HEK293 (cell line): ENCODE measurements around the gene CENATAC.

Source experiments
- CTCF ChIA-PET: fragments of 350-600 bp; formaldehyde crosslinking; extraction: SDS; loops from one replicate; lab custom pipeline; 2021; ENCODE audit warnings: antibody characterized with exemption; lab: Yijun Ruan, JAX
- POLR2A ChIA-PET: fragments of 300-600 bp; formaldehyde crosslinking; extraction: SDS; loops from one replicate; lab custom pipeline; 2020; ENCODE audit warnings: antibody characterized with exemption, inconsistent platforms; lab: Yijun Ruan, JAX
- H3K27ac ChIP-seq: fragments of 200-500 bp; sonication (Bioruptor generic); 2 replicates; pipeline ENCODE4 v1.5.1; 2014; ENCODE audit warnings: low read depth, low read length, control low read depth, inconsistent platforms; ENCODE audit errors: extremely low read depth
- H3K36me3 ChIP-seq, 2 experiments: fragments of 200-500 bp in 1 of 2; sonication (Bioruptor generic) in 1 of 2; 1 replicate in 1 of 2; 2 replicates in 1 of 2; pipeline ENCODE4 v1.5.1; 2014 to 2017; ENCODE audit warnings: inconsistent platforms in 2 of 2, low read length in 2 of 2; ENCODE audit not compliant: control insufficient read depth in 2 of 2, insufficient read depth in 1 of 2
- H3K4me1 ChIP-seq: fragments of 200-500 bp; sonication (Bioruptor generic); 2 replicates; pipeline ENCODE4 v1.5.1; 2014; ENCODE audit warnings: mild to moderate bottlenecking, low read length, inconsistent platforms; ENCODE audit not compliant: control insufficient read depth, insufficient read depth
- H3K4me3 ChIP-seq: 2 replicates; pipeline ENCODE4 v1.5.1; 2011; ENCODE audit warnings: low read depth, mild to moderate bottlenecking, control low read depth, low read length, moderate library complexity
- H3K9me3 ChIP-seq: fragments of 200-500 bp; sonication (Bioruptor generic); 2 replicates; pipeline ENCODE4 v1.5.1; 2014; ENCODE audit warnings: low read depth, low read length, inconsistent platforms; ENCODE audit not compliant: control insufficient read depth, insufficient read depth
- FEZF1 ChIP-seq: fragments of 450-650 bp; formaldehyde crosslinking; IDR thresholded peaks from 2 replicates; pipeline ENCODE4 v1.5.1; 2016; ENCODE audit warnings: missing biosample characterization, missing genetic modification characterization
- GLIS1 ChIP-seq: fragments of 450-650 bp; formaldehyde crosslinking; IDR thresholded peaks from 2 replicates; pipeline ENCODE4 v1.5.1; 2016; ENCODE audit warnings: missing biosample characterization, missing genetic modification characterization
- KLF1 ChIP-seq: fragments of 450-650 bp; formaldehyde crosslinking; IDR thresholded peaks from 2 replicates; pipeline ENCODE4 v1.5.1; 2016; ENCODE audit warnings: missing biosample characterization, missing genetic modification characterization
- OSR2 ChIP-seq: fragments of 450-650 bp; formaldehyde crosslinking; IDR thresholded peaks from 2 replicates; pipeline ENCODE4 v1.5.1; 2016; ENCODE audit warnings: missing biosample characterization, missing genetic modification characterization
- SCRT2 ChIP-seq: fragments of 450-650 bp; formaldehyde crosslinking; IDR thresholded peaks from 2 replicates; pipeline ENCODE4 v1.5.1; 2016; ENCODE audit warnings: missing biosample characterization, missing genetic modification characterization
- SP7 ChIP-seq: fragments of 450-650 bp; formaldehyde crosslinking; IDR thresholded peaks from 2 replicates; pipeline ENCODE4 v1.5.1; 2016; ENCODE audit warnings: missing biosample characterization, missing genetic modification characterization
- TSHZ1 ChIP-seq: fragments of 450-650 bp; formaldehyde crosslinking; IDR thresholded peaks from 2 replicates; pipeline ENCODE4 v1.5.1; 2016; ENCODE audit warnings: missing biosample characterization, missing genetic modification characterization, borderline replicate concordance
- ZBTB44 ChIP-seq: fragments of 450-650 bp; IDR thresholded peaks from 2 replicates; pipeline ENCODE4 v1.5.1; 2018; ENCODE audit warnings: missing biosample characterization, mild to moderate bottlenecking, missing genetic modification characterization
- ZFP41 ChIP-seq: fragments of 450-650 bp; formaldehyde crosslinking; IDR thresholded peaks from 2 replicates; pipeline ENCODE4 v1.5.1; 2016; ENCODE audit warnings: missing biosample characterization, missing genetic modification characterization, borderline replicate concordance
- ZIC2 ChIP-seq: fragments of 450-650 bp; formaldehyde crosslinking; IDR thresholded peaks from 2 replicates; pipeline ENCODE4 v1.5.1; 2016; ENCODE audit warnings: missing biosample characterization, missing genetic modification characterization
- ZNF155 ChIP-seq: fragments of 450-650 bp; formaldehyde crosslinking; IDR thresholded peaks from 2 replicates; pipeline ENCODE4 v1.5.1; 2016; ENCODE audit warnings: missing biosample characterization, missing genetic modification characterization
- ZNF280C ChIP-seq: fragments of 450-650 bp; formaldehyde crosslinking; IDR thresholded peaks from 2 replicates; pipeline ENCODE4 v1.5.1; 2016; ENCODE audit warnings: missing biosample characterization, missing genetic modification characterization
- ZNF341 ChIP-seq: fragments of 450-650 bp; formaldehyde crosslinking; IDR thresholded peaks from 2 replicates; pipeline ENCODE4; 2016; ENCODE audit warnings: low read depth, missing biosample characterization, missing genetic modification characterization
- ZNF416 ChIP-seq: fragments of 450-650 bp; formaldehyde crosslinking; IDR thresholded peaks from 2 replicates; pipeline ENCODE4 v1.5.1; 2016; ENCODE audit warnings: missing biosample characterization, missing genetic modification characterization
- ZNF423 ChIP-seq: fragments of 450-650 bp; formaldehyde crosslinking; IDR thresholded peaks from 2 replicates; pipeline ENCODE4 v1.5.1; 2016; ENCODE audit warnings: missing biosample characterization, missing genetic modification characterization
- ZNF513 ChIP-seq: fragments of 450-650 bp; IDR thresholded peaks from 2 replicates; pipeline ENCODE4 v1.5.1; 2018; ENCODE audit warnings: missing biosample characterization, missing genetic modification characterization
- ZNF580 ChIP-seq: fragments of 450-650 bp; formaldehyde crosslinking; IDR thresholded peaks from 2 replicates; pipeline ENCODE4 v1.5.1; 2016; ENCODE audit warnings: missing biosample characterization, missing genetic modification characterization
- ZNF623 ChIP-seq: fragments of 450-650 bp; formaldehyde crosslinking; IDR thresholded peaks from 2 replicates; pipeline ENCODE4 v1.5.1; 2016; ENCODE audit warnings: missing biosample characterization, missing genetic modification characterization
- ZNF701 ChIP-seq: fragments of 450-650 bp; formaldehyde crosslinking; IDR thresholded peaks from 2 replicates; pipeline ENCODE4 v1.5.1; 2016; ENCODE audit warnings: missing biosample characterization, missing genetic modification characterization
- ZNF837 ChIP-seq: fragments of 450-650 bp; formaldehyde crosslinking; IDR thresholded peaks from 2 replicates; pipeline ENCODE4 v1.5.1; 2016; ENCODE audit warnings: missing biosample characterization, missing genetic modification characterization
- ZSCAN23 ChIP-seq: fragments of 450-650 bp; formaldehyde crosslinking; IDR thresholded peaks from 2 replicates; pipeline ENCODE4 v1.5.1; 2016; ENCODE audit warnings: missing biosample characterization, missing genetic modification characterization

CENATAC gene

GRCh38 chr11:119021631-119022030, 23.7 kb downstream of the CENATAC start (continued):
- no peak for TF ChIP-seq ZNF341 (tag by site-specific recombination)
- TF ChIP-seq SCRT2, result no peak

GRCh38 chr11:119023741-119024140, 25.8 kb downstream of the CENATAC start:
- no peaks in the 10 kb centered on the region for H3K4me1 ChIP-seq
- no peak overlapping the region for H3K27ac ChIP-seq
- H3K4me3 ChIP-seq, result no peak overlapping the region
- POLR2A ChIA-PET, result interaction anchor here (0.5 to 1.9 kb wide), 4 partner anchors 11 to 33 kb away, joined by 3 to 6 read pairs (median 4); no protein-coding TSS in a partner anchor
- TF ChIP-seq ZNF513 (tag by site-specific recombination) (peak; percentile 68), ZNF155 (tag by site-specific recombination) (no peak), ZBTB44 (tag by site-specific recombination) (no peak), SP7 (tag by site-specific recombination) (no peak), ZNF623 (tag by site-specific recombination) (no peak), OSR2 (tag by site-specific recombination) (peak; percentile 29; the same call in 1 of the 2 replicates), GLIS1 (tag by site-specific recombination) (peak; percentile 65), ZIC2 (0 out of 2 replicates have a peak, but pooled peaks have one; percentile 14), ZNF423 (tag by site-specific recombination) (no peak), FEZF1 (tag by site-specific recombination) (0 out of 2 replicates have a peak, but pooled peaks have one; percentile 32)
- H3K36me3 ChIP-seq, result peaks cover 0 to 83% of the 10 kb centered on the region in 2 experiments; a peak in 2 of 3 replicates
- CTCF ChIA-PET, result interaction anchor here (0.7 to 1.1 kb wide), 2 partner anchors 24 to 117 kb away, joined by 3 read pairs; no protein-coding TSS in a partner anchor
- H3K9me3 ChIP-seq, result no peaks in the 10 kb centered on the region

GRCh38 chr11:119024430-119025098, 26.6 kb downstream of the CENATAC start:
- TF ChIP-seq TSHZ1 (tag by site-specific recombination) (no peak), ZNF416 (tag by site-specific recombination) (no peak), KLF1 (tag by site-specific recombination) (no peak), ZNF280C (tag by site-specific recombination) (no peak), FEZF1 (tag by site-specific recombination) (no peak), ZNF701 (tag by site-specific recombination) (no peak), ZNF837 (no peak), ZNF580 (no peak), GLIS1 (tag by site-specific recombination) (no peak), ZSCAN23 (tag by site-specific recombination) (no peak), ZFP41 (tag by site-specific recombination) (no peak)
- no peak overlapping the region for H3K4me3 ChIP-seq
- H3K4me1 ChIP-seq, result no peaks in the 10 kb centered on the region
- no peak overlapping the region for H3K27ac ChIP-seq
- peaks cover 0 to 88% of the 10 kb centered on the region in 2 experiments; a peak in 2 of 3 replicates for H3K36me3 ChIP-seq
- ChIA-PET POLR2A (interaction anchor here (1.0 to 1.9 kb wide), 3 partner anchors 11 to 72 kb away, joined by 4 to 6 read pairs (median 4); no protein-coding TSS in a partner anchor), CTCF (interaction anchor here (1.1 kb wide), 1 partner anchor 118 kb away, joined by 3 read pairs; no protein-coding TSS in a partner anchor)
- no peaks in the 10 kb centered on the region for H3K9me3 ChIP-seq
